DMS153 treated with DMSO at 0.1 percent for 48 hours (cell line): ENCODE data around the gene DMD.

Source experiments
- DNase-seq: peaks from one replicate; lab custom pipeline; 2025; ENCODE audit not compliant: unreplicated experiment; lab: John Stamatoyannopoulos, UW

The DMD gene

GRCh38 chrX:31258166-31258565, 1953.2 kb downstream of the DMD start:
- no peak for DNase-seq

DNA sequence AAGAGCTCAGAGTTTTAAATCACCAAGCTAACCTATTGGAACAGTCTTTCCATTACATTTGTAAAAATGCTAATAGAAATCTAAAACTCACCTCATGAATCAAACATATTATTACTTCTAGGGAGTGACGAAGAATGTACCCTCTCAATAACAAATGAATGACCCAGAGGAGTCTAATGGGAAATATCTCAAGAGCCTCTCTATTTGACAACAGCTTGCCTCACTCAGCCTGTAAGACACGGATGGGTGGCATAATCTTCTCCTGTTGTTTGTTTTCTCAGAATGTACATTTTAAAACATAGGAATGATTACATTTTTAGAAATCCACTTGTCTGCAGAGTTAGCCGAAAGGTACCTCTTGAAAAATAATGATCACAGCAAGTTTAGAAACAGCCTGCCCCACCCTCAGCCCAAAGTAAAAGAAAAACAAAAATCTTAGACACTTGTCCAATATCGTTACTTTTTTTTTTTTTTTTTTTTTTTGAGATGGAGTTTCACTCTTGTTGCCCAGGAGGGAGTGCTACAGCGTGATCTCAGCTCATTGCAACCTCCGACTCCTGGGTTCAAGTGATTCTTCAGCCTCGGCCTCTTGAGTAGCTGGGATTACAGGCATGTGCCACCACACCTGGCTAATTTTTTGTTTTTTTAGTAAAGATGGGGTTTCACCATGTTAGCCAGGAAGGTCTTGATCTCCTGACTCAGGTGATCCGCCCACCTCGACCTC, 1955.9 kb downstream of the DMD start:
- no peak for DNase-seq

DNA sequence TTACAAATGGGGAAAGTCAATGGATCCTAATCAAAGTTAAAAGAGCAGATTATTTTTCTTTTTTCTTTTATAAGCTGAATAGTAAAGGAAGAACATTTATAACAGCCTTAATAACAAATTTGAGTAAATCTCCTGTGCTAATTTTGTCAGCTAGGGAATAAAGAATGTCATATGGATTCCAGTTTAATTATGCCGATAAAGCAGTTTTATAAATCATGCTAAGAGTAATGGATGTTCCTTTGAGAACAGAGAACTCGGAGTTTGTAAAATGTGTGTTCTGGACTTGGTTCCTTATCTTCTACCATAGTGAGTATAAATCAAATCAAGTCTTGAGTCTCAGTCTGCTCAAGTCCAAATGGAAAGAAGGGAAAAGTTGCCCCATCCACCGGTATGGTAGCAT, 1959.2 kb downstream of the DMD start:
- DNase-seq, result no peak

- no peak for DNase-seq
These were observed 1960.0 kb downstream of the DMD start for GRCh38 chrX:31251336-31251735.

DNA sequence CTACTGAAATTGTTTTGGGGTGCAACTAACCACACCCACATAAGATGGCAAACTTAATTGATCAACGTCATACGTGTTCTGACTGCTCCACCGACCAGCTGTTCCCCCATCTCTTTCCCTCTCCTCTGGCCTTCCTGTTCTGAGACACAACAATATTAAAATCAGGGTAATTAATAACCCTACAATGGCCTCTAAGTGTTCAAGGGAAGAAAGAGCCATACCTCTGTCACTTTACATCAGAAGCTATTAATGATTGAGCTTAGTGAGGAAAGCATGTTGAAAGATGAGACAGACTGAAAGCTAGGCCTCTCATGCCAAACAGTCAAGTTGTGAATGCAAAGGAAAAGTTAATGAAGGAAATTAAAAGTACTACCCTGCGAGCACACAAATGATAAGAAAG, 1965.6 kb downstream of the DMD start:
- no peak for DNase-seq

DNA sequence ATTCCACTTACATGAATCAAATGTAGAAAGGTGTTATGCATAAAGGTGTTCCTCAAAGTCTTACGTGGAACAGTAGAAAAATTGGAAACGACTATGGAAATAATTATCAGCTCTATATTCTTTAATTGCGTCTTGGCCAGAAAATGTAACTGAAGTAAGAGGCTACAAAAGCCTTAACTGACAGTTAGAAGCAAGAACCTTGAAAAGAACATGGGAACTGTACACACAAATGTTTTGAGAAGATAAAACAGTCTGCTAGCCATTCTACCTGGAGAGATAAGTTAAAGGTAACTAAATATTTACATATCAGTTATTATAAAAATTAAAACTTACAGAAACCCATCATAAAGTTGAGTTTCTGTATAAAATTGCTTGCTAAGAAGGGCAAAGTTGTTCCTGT, 1967.5 kb downstream of the DMD start:
- DNase-seq, result no peak

- no peak for DNase-seq
These were observed 1970.4 kb downstream of the DMD start for GRCh38 chrX:31240982-31241381.

- no peak for DNase-seq
These were observed 1974.2 kb downstream of the DMD start for GRCh38 chrX:31237189-31237588.

DNA sequence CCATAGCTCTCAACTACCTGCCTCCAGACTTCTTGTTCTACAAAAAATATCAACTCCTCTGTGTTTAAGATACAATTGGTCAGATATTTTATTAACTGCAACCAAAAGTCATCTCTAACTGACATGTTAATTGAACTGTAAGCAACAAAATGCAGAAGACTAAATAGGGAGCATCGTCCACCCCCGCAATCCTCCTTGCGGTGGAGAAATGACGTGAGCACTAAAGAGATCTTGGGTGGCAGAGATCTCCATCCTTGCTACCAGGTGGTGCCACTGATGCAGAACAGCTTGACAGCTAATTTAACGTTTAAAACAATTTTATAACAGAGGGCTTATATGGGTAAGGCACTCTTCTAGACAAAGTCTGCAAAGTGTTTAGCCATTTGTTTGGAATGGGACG, 1975.1 kb downstream of the DMD start:
- DNase-seq, result no peak

DNA sequence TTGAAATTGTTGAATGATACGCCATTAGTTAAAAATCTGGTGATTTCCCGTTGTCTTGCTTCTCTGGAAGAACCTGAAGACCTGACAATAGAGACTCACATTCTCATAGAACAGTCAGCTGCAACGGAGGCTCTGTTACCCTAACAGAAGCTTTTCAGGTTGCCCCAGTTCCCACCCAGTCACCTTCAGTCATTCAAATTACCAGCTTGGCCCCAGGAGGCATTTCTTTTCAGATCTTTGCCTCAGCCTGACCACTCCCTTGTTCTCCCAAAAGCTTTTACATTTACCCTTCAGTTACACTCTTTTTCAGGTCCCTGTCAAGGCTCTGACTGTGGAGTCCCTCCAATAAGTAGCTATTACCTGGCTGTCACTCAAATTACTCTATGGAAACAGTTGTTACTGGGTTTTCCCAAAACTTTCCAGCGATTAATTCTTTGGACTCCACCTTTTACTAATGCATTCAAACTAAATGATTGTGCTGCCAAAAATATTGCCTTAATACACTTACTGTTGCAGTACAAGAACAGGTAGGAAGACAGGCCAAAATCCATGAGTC, 1977.3 kb downstream of the DMD start:
- no peak for DNase-seq

DNA sequence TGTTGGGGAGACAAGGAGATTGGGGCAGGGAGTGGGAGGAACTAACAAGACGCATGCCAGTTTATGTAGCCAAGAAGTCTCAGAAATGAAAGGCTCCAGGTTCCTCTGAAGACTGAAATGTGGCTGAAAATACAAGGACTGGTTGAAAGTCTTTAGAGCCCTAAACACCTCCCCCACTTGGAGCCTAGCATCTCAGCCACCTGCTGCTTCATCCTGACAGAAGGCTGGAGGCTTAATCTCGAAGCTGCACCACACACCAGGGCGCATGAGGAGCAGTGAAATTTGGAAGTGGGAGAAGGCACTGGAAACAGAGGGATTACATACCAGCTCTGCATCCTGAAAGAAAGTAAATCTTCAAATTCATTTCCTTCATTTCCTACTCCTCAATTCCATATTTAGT, 1978.8 kb downstream of the DMD start:
- DNase-seq, result no peak

- no peak for DNase-seq
These were observed 1982.4 kb downstream of the DMD start for GRCh38 chrX:31228909-31229308.

DNA sequence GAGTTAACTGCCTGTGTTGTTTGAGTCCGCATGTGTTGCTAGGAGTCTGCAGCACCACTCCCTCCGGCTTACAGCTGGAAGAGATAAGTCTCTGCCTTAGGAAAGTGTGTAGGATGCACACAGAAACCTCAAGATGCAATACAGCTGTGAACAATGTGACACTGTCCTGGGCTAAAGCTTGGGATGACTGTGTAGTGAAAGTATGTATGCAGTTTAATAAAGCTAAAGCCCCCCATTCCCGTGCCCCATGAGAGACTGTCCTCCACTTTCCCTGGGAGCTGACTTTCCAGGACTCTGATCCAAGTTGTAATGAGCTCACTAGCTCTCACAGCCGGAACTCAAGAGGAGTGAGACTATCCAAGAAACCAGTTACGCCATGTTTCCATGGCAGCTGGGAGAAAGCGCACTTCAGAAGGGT, 1982.9 kb downstream of the DMD start:
- DNase-seq, result no peak

- no peak for DNase-seq
These were observed 1984.1 kb downstream of the DMD start for GRCh38 chrX:31227250-31227649.

GRCh38 chrX:31225819-31226218, 1985.5 kb downstream of the DMD start:
- no peak for DNase-seq

- no peak for DNase-seq
These were observed 1986.9 kb downstream of the DMD start for GRCh38 chrX:31224381-31225012.

- no peak for DNase-seq
These were observed 1987.5 kb downstream of the DMD start for GRCh38 chrX:31223817-31224216.

- DNase-seq, result no peak
These were observed 1988.4 kb downstream of the DMD start for GRCh38 chrX:31222946-31223345.

DNA sequence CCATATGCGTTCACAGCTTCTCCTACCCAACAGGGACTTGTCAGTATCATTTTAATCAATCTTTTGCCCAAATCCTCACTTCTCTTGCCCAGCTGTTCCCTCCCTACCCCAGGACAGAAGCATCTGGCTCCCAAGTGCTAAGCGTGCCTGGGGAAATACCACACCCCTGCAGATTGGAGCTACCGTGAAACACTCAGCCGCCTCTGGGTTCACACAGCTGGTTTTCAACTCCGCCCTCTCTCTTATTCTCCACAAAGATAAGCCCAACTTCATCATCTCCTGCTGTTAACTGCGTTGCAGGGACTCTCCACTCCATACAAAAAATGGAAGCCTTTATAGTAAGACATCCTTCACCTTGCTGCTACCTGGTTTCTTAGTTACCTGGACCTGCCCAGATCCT, 1992.2 kb downstream of the DMD start:
- DNase-seq, result no peak

GRCh38 chrX:31217084-31217483, 1994.3 kb downstream of the DMD start:
- DNase-seq, result no peak

- DNase-seq, result no peak
These were observed 1996.0 kb downstream of the DMD start for GRCh38 chrX:31215277-31215815.

DNA sequence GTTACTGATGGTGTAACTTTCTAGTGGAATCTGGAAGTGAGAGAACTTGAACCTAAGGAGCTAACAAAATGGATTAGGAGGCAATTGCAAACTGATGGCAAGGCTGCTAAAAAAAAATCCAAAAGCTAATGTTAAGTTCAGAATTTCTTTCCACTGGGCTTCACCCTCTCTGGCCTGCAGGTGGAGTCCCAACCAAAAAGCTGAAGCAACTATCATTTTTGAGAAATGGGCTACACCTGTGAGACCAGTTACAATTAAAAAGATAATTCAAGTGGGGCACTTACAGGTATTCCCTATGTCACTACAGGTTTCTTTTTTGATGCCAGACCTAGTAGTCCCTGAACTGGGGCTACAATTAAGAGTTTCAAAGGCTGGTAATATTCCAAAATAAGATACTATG, 1997.4 kb downstream of the DMD start:
- DNase-seq, result no peak
